ENCODE results near the gene PRLHR.
"Not testable (repeated sequence)": the region's sequence is repeated elsewhere in the genome, so short reads cannot be mapped to it uniquely, and the experiment has no call there.

The PRLHR gene

DNA sequence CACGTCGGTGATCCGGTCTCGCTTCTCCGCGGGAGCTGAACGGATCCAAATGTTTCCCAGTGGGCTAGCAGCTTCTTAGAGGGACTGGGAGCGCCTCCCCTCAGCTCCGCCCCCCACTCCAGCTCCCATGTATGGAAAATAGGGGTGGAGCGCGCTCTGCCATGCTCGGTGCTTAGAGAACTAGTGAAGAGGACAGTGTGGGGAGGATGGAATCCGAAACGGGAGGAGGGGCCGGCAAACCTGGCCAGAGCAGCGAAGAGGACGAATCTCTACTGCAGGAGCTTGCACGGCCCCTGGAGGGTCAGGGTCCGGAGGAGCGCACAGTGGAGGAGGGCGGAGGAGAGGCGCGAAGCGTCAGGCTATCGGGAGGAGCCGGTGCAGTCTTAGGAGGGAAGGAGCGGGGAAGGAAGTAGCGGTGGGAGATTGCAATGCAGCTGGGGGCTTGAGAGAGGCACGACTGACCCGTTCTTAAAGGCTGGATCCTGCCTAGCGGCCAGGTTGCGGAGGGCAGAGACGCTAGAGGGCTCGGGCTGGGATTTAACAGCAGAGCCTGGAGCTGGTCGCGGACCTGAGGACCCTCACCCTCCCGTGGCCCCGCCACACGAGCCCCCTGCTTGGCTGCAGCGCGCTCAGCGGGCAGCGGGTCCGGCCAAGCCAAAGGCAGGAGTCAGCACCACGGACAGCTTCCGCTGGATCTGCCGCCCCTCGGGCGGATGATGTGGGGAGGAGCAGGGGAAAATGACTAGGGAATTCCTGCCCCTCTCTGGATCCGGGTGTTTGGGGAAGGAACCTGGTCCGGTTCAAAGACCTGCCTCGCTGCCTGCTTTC lies at the start of gene PRLHR:
TSS of gene PRLHR (minus strand) at position 51 of the 828 bp plus-strand sequence. CDS start 404 bp downstream, outside the sequence.
- no peak for DNase-seq

GRCh38 chr10:118642228-118642627 lies 46.8 kb upstream of the PRLHR start:
- DNase-seq, result no peak

DNA sequence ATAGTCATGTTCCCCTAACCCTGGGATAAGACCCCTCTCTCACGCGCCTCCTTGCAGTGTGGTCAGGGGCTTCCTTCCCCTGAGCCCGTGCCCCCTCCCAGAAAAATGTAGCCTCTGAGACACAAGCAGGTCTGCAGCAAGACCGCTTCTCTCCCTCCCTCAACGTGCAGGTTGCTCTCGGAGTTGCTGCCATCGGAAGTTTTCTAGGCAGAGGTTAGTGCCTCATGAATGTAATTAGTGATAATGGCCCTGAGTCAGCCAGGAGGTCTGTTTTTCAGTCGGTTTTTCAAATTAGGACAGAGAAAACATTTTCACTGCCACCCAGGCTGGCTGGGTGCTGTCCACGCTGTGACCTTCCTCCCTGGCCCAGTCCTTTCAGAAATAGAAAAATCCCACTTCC lies 43.2 kb upstream of the PRLHR start:
- no peak for DNase-seq

GRCh38 chr10:118635674-118636402 lies 40.4 kb upstream of the PRLHR start:
- DNase-seq, result no peak

GRCh38 chr10:118633786-118634185 lies 38.3 kb upstream of the PRLHR start:
- DNase-seq, result peak; percentile 23

- no peak for DNase-seq
Measured at GRCh38 chr10:118629211-118629610, 33.8 kb upstream of the PRLHR start.

- DNase-seq, result no peak
Measured at GRCh38 chr10:118628397-118628796, 32.9 kb upstream of the PRLHR start.

DNA sequence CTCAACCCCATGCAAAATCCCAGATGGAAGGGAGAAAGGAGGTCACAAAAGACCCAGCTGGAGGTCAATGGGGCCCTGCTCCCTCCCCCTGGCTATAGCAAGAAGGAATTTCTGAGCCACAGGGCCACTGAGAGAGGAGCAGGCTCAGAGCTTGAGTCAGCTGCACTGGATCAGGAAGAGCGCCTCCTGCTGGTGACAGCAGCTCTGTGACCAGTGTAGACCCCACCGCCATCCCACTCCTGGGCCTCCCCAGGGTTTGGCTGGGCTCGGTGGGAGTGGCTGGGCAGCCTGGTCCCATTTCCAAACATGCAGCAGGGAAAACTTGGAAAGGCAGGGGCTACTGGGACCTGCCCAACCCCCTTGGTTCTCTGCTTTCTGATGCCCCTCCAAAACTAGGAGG lies 31.5 kb upstream of the PRLHR start:
- no peak for DNase-seq

DNA sequence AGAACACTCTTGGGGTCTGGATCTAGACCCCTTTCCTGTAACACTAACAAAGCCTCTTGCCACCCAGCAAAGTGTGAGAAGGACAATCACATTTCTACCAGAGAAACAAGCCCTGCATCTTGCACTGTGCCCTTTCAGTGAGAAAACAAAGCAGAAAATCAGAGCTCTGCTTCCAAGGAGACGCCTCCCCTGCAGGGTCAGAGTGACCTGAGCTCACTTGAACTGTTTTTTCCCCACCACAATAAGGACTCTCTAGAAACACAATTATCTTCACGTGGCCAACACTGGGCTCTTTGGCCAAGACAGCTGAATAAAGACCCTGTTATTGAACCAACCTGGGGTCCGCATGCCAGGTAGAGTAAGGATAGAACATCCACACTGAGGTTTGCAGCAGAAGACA lies 30.1 kb upstream of the PRLHR start:
- DNase-seq, result no peak

GRCh38 chr10:118624747-118625146 lies 29.3 kb upstream of the PRLHR start:
- no peak for DNase-seq

GRCh38 chr10:118621304-118621942 lies 26.0 kb upstream of the PRLHR start:
- peak; percentile 28 for DNase-seq

DNA sequence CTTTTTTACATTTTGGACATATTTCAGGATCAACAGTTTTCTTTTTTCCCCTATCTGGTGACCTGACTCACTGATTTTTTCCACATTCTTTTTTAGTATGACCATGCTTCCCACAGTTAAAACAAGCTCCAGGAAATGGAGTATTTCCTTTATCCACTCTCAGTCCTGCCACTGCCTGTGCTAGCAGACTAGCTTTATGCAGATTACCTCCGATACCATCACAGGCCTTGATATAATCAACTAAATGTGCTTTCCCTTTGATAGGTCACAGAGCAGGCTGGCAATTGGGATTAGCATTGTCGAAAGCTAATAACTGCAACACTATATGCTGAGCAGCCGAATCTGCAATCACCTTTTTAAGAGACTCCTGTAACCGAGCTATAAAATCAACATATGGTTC lies 18.4 kb upstream of the PRLHR start:
- not testable (repeated sequence) for DNase-seq

GRCh38 chr10:118610577-118610976 lies 15.1 kb upstream of the PRLHR start:
- peak; percentile 16 for DNase-seq

DNA sequence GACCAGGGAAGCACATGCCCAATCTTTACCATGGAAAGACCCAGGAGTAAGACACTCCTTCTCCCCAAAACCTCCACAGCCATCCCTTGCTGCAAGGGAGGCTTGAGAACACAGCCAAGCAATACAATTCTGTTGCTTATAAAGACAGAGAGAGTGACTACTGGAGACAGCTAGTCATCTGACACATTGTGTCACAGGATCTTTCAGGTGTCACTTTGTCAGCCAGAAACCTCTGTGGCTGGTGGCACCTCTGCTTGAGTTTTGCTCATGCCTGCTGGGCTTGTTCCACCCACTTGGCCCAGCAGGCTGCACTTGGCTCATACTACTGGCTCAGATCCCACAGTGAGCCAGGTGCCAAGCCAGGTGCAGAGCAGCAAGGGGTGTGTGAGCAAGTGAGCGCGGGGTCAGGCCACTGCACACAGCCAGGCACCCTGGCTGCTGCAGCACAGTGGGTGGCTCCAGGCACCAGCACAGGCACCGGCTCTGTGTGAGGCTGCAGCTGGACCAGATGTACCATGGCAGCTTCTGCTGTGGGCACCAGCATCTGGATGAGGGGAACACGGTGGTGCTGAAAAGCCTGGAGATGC lies 12.4 kb upstream of the PRLHR start:
- no peak for DNase-seq

DNA sequence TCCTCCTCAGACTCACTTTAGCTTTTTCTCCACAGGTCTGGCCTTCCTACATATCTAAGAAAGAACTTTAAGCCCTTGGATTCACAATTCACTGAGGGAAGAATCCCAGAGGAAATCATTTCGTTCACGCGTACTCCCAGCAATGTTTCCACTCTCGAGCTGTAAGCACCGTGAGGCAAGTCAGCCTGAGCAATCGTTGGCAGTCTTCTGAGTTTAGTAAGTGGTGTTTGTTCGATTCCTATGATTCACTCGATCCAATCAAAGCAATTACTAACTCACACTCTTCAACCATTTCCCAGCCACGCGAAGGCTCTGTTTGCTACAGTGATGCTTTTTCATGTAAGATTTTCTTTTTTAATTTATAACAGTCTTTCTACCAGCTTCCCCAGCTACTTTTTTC lies 10.2 kb upstream of the PRLHR start:
- no peak for DNase-seq

DNA sequence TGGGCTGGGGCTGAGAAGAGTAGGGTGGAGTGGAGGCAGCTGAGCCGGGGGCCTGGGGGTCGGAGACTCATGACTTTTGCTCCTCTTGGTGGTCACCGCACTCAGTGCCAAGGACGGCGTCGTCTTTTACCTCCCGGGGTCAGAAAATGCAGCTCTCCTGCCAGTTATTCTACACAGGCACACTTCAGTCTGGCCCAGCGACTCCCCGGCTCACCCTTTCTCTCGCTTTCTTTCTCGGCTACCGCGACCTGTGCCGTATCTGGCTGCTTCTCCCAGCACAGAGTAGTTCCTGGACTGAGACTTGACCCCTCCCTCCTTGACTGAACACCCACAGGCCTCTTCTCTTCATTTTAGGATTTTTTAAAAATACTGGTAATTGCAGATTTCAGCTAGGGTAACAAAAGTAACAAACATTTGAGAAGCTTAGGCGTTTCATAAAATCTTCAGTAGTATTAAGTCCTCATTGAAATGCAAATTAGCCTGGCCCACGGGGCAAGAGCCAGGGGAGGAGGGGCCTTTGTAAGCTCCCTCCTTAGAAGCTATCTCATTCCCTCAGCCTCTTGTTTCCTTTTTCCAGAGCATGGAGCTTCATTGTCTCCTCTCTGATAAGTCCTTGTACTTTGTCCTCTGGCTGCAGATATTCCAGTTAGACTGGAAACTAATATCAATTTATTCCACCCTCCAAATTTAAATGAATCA lies 1.1 kb upstream of the PRLHR start:
- DNase-seq, result peak; percentile 26

GRCh38 chr10:118595064-118595420 lies 406 bp downstream of the PRLHR start:
- DNase-seq, result no peak

DNA sequence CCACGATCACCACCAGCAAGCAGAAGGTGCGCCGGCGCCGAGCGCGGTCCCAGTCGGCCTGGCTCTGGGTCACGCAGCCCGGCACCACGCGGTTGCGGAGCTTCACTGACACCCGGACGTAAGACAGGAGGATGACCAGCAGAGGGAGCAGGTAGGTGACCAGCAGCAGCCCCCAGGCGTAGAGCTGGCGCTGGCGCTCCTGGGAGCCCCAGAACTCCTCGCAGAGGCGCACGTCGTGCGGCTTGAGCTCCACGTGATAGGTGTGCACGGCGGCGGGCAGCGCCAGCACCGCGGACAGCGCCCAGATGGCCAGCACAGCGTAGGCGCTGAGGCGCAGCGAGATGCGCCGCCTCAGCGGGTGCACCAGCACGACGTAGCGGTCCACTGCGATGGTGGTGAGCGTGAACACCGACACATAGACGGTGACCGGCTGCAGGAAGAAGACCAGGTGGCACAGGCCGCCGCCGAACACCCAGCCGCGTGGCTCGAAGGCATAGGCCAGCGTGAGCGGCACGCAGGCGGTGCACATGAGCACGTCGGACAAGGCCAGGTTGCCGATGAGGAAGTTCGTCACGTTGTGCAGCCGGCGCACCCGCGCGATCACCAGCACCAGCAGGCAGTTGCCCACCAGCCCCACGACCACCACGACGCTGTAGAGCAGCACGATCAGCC lies 920 bp downstream of the PRLHR start:
- peak; percentile 33 for DNase-seq

- peak; percentile 72 for DNase-seq
Measured at GRCh38 chr10:118592675-118593330, 2.6 kb downstream of the PRLHR start.

- DNase-seq, result peak; percentile 84
Measured at GRCh38 chr10:118590334-118590733, 5.1 kb downstream of the PRLHR start.

DNA sequence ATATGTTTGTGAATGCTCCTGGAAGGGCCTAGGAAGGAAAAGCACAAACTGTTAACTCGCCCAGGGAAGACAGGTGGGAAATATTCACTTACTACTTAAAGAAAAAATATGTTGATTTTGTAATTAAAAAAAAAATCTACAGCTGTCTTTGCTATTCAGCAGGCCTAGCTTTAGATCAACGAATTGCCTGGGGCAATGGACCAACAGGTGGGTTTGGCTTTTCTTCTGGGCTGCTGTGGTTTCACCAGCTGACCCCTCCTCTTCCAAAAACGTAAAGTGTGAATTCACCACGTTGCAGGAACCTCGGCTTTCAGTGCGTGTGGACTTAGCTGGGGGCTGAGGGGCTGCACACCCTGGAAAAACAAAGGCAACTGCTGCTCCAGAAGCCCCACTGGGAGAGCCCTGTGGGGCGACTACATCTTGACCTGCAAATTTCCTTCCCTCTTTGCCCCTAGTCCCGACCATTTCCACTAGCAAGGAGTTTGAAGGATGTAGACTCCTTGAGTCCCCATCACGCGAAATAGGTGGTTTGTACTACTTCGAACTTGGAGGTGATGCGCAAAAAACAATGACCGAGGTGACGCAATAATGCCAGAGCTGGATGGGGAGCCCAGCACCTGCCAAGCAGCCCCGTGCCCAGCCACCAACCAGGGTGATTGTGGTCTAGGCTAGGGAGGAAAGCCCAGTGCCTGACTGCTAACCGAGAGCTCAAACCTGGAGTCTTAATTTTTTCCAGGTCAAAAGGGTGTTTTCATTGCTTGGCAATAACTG lies 7.4 kb downstream of the PRLHR start:
- no peak for DNase-seq
